Nephron progenitor cell (in vitro differentiated cells): ENCODE data around the gene TPPP3.
"Not testable (repeated sequence)": the region's sequence is repeated elsewhere in the genome, so short reads cannot be mapped to it uniquely, and the experiment has no call there.

Experiments used
- DNase-seq: peaks from one replicate; pipeline ENCODE4 v3.0.0; 2021
- H3K27ac Mint-ChIP-seq: 2 replicates; pipeline ENCODE4 v1.8.0; 2021; ENCODE audit warnings: mild to moderate bottlenecking, moderate library complexity, mixed read lengths
- H3K27me3 Mint-ChIP-seq: 2 replicates; pipeline ENCODE4 v1.8.0; 2021; ENCODE audit warnings: mild to moderate bottlenecking, low read depth, mixed read lengths; ENCODE audit not compliant: poor library complexity
- H3K36me3 Mint-ChIP-seq: 2 replicates; pipeline ENCODE4 v1.8.0; 2021; ENCODE audit warnings: low read depth, mixed read lengths
- H3K4me1 Mint-ChIP-seq: 2 replicates; pipeline ENCODE4 v1.8.0; 2021; ENCODE audit warnings: mixed read lengths
- H3K4me3 Mint-ChIP-seq: 2 replicates; pipeline ENCODE4 v1.8.0; 2021; ENCODE audit warnings: mild to moderate bottlenecking, moderate library complexity, mixed read lengths
- H3K9me3 Mint-ChIP-seq: 2 replicates; pipeline ENCODE4 v1.8.0; 2021; ENCODE audit warnings: mild to moderate bottlenecking, moderate library complexity, mixed read lengths
- TF ChIP-seq, protein P1 (sequence below): fragments of 200-600 bp; sonication (generic); IDR thresholded peaks from 2 replicates; pipeline ENCODE4 v1.5.0; 2021; ENCODE audit warnings: antibody characterized with exemption

TPPP3 gene

DNA sequence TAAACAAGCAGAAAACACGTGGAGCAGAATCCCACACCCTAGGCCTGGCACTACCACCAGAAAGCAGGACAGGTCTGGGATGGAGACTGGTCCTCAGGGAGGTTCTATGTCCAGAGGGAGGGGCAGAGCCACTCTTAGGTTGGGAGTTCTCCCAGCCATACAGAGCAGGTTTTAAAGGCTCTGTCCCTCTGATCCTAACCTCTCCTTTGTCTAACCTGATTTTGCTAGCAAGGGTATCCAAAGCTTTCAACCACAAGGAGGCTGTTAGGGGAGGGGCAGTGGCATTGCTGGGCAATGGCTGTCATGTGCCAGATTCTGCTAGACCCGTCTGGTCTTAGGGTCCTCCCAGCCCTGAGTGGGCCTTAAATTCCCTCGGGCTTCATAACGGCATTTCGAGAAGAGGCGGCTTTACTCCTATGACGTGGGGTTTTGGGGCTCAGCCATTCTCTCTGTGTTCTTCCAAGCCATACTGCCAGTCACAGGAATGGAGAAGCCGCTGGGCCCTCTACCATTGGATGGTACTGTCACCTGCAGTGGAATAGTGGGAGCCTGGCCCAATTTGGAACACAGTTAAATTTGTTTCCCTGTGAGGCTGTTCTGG is 5.7 kb downstream of the TPPP3 start:
- TF ChIP-seq, protein P1, sequence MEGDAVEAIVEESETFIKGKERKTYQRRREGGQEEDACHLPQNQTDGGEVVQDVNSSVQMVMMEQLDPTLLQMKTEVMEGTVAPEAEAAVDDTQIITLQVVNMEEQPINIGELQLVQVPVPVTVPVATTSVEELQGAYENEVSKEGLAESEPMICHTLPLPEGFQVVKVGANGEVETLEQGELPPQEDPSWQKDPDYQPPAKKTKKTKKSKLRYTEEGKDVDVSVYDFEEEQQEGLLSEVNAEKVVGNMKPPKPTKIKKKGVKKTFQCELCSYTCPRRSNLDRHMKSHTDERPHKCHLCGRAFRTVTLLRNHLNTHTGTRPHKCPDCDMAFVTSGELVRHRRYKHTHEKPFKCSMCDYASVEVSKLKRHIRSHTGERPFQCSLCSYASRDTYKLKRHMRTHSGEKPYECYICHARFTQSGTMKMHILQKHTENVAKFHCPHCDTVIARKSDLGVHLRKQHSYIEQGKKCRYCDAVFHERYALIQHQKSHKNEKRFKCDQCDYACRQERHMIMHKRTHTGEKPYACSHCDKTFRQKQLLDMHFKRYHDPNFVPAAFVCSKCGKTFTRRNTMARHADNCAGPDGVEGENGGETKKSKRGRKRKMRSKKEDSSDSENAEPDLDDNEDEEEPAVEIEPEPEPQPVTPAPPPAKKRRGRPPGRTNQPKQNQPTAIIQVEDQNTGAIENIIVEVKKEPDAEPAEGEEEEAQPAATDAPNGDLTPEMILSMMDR, result no peak
- Mint-ChIP-seq H3K36me3 (no peaks in the 10 kb centered on the region), H3K4me1 (peaks cover 50% of the 10 kb centered on the region), H3K27ac (no peak overlapping the region), H3K27me3 (peaks cover 17% of the 10 kb centered on the region), H3K9me3 (no peaks in the 10 kb centered on the region), H3K4me3 (no peak overlapping the region)
- no peak for DNase-seq

DNA sequence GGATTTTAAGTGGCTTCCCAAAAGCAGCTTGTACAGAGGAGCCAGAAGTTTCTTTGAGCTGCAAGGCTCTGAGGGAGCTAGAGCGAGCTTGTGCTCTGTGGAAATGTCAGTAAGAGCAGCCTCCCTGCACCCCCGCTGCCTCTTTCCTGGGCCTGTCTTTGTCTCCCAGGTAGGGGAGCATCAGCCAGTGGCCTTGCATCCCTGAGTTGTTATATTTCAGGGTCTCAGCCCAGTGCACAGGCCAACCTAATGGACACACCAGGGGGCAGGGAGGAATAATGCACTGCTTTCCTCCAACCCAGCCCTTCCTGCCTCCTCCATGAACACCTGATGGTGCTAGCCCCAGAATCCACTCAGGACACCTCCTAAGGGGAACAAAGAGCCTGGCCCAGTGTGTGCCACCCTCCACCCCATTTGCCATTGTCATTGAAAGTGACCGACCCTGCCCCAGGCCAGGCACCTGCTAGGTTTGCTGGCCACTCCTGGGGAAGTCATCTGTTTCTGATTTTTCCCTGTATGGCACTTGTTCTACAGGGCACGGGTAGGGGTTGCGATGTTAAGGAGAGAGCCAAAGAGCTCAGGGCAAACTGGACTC is 6.3 kb downstream of the TPPP3 start:
- Mint-ChIP-seq H3K9me3 (no peaks in the 10 kb centered on the region), H3K36me3 (no peaks in the 10 kb centered on the region), H3K27ac (no peak overlapping the region), H3K4me1 (peaks cover 44% of the 10 kb centered on the region), H3K4me3 (no peak overlapping the region), H3K27me3 (peaks cover 14% of the 10 kb centered on the region)
- DNase-seq, result no peak
- TF ChIP-seq, protein P1, result no peak

DNA sequence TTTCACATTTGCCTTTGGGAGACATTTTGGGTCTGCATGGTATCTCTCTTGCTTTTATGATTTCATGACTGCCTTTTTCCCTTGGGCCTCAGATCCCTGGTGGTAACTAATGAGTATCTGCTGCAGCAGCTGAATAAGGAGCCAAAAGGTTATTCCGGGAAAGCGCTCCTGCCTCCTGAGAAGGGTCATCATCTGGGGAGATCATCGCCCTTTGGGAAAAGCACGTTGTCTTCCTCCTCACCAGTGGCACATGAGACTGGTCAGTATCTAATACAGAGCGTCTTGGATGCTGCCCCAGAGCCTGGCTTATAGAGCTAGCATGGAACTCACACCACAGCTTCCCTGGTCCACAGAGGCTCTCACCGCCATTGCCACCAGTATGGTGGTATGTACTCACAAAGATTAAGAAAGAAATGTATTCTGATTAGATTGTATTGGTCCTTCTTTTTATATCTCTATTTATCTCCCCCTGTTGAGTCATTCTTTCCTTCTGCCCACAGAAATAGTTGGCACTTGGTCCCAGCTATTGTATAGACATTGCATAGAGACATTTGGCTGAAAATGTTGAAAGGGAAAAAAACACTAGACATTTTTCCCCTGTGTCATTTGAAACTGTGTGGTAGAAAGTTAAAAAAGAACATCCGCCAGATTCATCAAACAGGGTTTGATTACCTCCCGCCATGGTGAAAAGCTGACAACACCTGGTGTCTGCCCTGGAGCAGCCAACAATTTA is 8.4 kb downstream of the TPPP3 start:
- H3K9me3 Mint-ChIP-seq, result no peaks in the 10 kb centered on the region
- TF ChIP-seq, protein P1, result no peak

DNA sequence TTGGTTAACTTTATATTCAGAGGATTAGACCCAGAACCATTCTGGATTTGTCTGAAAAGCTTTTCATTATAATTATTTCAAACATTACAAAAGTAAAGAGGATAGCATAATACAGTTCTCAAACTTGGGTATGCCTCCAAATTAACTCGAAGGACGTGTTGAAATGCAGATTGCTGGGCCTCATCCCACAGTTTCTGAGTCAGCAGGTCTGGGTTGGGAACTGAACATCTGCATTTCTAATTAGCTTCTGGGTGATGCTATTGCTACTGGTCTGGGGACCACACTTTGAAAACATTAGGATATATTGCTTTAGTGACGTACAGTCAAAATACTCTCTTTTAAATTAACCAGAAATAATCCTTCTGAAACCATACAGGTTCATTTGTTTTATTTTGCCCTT is 10.0 kb downstream of the TPPP3 start:
- no peak for DNase-seq
- TF ChIP-seq, protein P1, result no peak
- Mint-ChIP-seq H3K4me3 (no peak overlapping the region), H3K27ac (no peak overlapping the region), H3K9me3 (no peaks in the 10 kb centered on the region), H3K4me1 (peaks cover 12% of the 10 kb centered on the region), H3K36me3 (no peaks in the 10 kb centered on the region), H3K27me3 (peaks cover 7% of the 10 kb centered on the region)

More for the DNA sequence above, 8.4 kb downstream of the TPPP3 start:
- Mint-ChIP-seq H3K36me3 (no peaks in the 10 kb centered on the region), H3K27ac (no peak overlapping the region), H3K4me1 (peaks cover 24% of the 10 kb centered on the region), H3K27me3 (peaks cover 14% of the 10 kb centered on the region), H3K4me3 (no peak overlapping the region)
- no peak for DNase-seq

DNA sequence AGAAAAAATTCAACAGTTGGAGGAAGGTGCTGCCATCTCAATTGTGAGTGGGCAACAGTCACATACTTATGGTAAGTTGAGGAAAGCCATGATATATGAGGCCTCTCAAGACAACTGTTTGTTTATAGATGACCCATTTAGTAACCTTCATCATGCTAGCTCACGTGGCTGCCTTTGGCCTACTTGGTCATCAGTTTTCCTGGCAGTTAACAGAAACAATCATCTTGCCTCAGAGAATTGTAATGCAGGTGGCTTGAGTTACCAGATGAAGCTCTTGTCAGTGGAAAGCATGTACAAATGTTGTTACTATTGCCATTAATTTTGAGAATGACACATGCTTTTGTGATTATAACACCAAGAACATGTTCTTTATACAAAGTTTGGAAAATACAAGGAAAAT is 14.7 kb downstream of the TPPP3 start:
- Mint-ChIP-seq H3K27ac (no peak overlapping the region), H3K36me3 (no peaks in the 10 kb centered on the region), H3K4me1 (peaks cover 11% of the 10 kb centered on the region), H3K4me3 (no peak overlapping the region), H3K27me3 (peaks cover 13% of the 10 kb centered on the region), H3K9me3 (no peaks in the 10 kb centered on the region)
- DNase-seq, result no peak
- TF ChIP-seq, protein P1, result no peak

- not testable (repeated sequence) for DNase-seq, H3K4me3 Mint-ChIP-seq, H3K36me3 Mint-ChIP-seq, H3K27ac Mint-ChIP-seq, H3K9me3 Mint-ChIP-seq
- H3K4me1 Mint-ChIP-seq, result peaks cover 11% of the 10 kb centered on the region
- H3K27me3 Mint-ChIP-seq, result peaks cover 13% of the 10 kb centered on the region
Observed at GRCh38 chr16:67376012-67376411, 17.3 kb downstream of the TPPP3 start.
